HTR-8/SVneo (cell line): ENCODE measurements around the gene ELOA.
"Not testable (repeated sequence)": the region's sequence is repeated elsewhere in the genome, so short reads cannot be mapped to it uniquely, and the experiment has no call there.

Experiments
- DNase-seq: peaks from one replicate; pipeline ENCODE4 v3.0.0; 2011; ENCODE audit warnings: low spot score, mixed read lengths; ENCODE audit not compliant: insufficient read length
- FAIRE-seq: peaks from 2 replicates; lab custom pipeline; 2011; peaks lifted over from hg19 to GRCh38; lab: Jason Lieb, UNC

ELOA gene

DNA sequence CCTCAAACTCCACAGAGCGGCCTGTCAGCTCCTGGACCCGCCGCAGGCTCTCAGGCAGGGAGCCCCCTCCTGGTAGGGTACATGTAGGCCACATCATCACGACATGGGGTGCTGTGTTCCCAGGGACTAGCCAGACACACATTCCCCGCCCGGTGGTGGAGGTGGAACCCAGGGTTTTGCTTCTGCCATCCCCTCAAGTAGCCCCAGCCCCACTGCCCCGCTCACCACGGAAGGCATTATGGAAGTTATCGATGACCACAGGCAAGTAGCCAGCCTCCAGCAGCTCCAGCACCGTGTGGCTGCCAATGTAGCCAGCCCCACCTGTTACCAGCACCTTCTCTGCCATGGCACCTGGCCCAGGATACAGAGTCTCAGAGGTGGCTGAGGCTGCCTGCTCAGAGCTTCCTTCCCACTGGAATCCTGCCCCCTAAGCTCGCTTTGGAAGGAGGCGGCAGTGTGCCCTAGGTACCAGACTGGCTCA, 55.4 kb downstream of the ELOA start:
- FAIRE-seq (no peak), DNase-seq (no peak)

DNA sequence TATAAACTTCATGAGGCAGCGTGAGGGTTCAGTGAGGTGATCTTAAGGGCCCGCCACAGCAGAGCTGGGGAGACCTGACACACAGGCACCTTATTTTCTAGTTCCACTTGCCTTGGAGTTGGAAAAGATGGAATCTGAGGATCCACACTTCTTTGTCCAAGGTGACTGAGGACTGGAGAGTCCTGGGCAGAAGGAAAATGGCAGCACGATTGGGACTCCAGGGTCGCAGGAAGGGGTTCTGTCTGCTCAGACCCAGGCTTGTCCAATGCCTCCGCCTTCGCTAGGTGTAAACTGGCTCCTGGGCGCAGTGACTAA, 55.9 kb downstream of the ELOA start:
- FAIRE-seq (no peak), DNase-seq (no peak)

DNA sequence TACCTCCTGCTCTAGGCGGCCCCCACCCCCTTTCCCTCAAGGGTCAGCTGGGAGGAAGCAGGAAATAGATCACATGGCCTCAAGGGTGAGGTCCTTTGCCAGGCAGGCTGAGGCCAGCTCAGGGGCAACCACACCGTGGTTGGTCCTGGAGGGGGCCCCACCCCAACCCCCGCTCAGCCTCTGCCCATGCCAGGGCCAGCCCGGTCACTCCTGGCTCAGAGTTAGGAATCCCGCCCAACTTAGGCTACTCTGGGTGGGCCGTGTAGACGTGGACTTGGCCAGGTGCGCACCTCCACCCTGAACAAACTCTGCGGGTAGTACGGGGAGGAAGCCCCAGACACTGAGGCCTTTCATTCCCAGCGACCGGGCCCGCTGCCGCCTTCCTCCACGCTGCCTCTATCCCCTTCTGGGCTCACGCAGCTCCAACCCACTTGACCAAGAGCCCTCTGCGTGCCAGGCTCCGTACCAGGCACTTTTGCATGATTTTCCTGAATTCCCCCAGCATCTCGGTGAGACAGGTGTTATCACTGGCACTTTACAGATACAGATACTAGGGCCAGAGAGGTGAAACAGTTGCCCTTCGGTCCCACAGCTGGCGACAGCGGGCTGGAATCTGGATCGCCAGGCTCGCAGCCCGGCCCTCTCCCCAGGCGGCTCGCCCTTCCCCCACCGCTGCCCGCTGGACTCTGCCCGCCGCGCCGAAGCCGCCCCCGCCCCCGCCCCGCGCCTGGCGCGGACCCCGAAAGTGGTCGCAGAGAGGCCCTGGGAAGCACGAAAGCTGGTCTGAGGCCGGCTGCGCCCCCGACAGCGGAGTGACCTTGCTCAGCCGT, 56.5 kb downstream of the ELOA start:
- DNase-seq (peak; percentile 90), FAIRE-seq (peak; percentile 83)

DNA sequence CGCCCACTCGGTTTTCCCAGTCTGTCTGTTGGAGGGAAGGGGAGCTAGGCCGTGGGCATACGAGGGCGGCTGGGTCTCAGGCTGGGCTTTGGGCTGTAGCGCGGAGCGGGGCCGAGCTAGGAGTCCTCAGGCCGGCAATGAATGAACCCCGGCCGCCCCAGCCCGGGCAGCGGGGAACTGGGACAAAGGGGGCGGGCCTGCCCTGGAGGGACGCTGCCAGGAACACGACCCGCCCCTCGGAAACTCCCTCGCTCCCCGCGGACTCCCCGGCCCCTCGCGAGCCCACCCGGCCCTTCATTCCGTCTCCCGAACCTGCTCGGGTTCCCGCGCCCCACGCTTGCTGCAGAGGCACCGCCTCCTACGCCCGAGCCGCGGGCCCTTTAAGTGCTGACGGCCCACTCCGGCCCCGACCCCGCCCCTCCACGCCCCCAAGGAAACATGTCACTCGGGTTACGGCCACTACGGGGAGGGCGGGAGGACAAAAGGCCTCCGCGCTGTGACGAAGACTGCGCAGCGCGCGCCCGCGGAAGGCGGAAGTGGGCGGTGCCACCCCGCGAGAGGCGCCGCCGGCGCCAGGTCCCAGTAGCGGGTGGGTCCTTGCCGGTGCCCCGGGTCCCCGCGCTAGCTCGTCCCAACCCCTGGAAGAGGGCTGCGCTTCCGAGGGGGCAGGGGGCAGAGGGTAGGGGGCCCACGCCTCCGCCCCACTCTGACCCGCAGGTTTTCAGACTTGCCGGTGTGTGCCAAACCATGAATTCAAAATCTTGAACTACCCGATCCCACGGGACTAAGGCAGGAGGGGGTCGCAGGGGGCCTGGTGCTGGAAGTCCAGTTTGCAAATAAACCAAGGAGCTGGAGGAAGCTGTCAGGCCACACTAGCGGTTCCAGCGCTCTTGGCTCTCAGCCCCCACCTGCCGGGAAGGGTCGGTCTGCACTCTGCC, 57.4 kb downstream of the ELOA start, which contains the start of gene GALE:
Gene GALE, minus strand, starts transcription at position 355 of the 938 bp plus-strand sequence. CDS start 1,747 bp downstream, outside the sequence.
- FAIRE-seq (peak; percentile 87), DNase-seq (peak; percentile 89)

DNA sequence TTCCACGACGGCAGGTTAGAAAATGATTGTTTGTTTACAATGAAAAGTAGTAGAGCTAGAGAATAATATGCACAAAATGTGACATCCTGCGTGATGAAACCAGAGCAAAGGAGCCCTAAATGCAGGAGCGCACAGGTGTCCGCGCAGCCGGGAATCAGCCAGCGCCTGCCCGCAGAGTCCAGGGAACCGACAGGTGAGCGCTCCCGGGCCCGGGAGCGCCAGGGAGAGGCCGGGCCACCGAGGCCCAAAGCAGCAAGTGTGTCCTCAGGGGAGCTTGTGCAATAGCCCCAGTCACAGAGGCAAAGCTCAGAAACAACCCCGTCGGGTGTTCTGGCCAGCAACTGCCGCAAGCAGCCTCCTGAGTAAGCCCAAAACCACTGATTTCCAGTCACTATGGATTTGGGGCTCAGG, 58.1 kb downstream of the ELOA start:
- DNase-seq: no peak
- no peak for FAIRE-seq

DNA sequence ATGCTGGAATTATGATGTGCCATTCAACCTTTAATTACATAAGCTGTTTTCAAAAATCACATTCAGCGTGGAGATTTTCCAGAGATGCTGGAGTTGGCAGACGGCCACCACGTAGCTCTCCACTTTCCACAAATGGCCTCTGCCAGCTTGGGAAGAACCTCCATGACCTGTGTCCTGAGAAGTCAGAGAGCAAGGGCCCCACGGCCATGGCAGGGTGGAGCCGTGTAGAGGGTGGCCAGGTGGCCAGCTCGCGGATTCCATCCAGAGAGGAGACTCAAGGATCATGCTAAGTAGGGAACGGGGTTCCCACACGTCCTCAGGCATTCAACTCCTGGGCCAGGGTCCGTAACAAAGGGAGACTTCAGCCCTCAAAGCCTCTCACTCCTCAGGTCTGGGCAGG, 58.6 kb downstream of the ELOA start:
- no peak for FAIRE-seq
- DNase-seq: no peak

DNA sequence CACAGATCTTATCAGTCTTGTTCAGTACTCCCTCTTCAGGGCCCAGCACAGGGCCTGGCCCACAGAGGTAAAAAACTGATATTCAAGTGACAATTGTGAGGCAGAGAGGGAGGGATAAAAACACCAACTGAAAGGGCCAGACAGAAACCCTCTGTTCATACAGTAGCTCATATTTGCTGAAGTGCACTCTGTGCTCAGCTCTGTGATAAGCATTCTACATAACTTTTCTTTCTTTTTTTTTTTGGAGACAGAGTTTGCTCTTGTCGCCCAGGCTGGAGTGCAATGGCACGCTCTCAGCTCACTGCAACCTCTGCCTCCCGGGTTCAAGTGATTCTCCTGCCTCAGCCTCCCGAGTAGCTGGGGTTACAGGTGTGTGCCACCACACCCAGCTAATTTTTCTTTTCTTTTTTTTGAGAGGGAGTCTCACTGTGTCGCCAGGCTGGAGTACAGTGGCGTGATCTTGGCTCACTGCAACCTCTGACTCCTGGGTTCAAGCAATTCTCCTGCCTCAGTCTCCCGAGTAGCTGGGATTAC, 59.6 kb downstream of the ELOA start:
- not testable (repeated sequence) for FAIRE-seq, DNase-seq

DNA sequence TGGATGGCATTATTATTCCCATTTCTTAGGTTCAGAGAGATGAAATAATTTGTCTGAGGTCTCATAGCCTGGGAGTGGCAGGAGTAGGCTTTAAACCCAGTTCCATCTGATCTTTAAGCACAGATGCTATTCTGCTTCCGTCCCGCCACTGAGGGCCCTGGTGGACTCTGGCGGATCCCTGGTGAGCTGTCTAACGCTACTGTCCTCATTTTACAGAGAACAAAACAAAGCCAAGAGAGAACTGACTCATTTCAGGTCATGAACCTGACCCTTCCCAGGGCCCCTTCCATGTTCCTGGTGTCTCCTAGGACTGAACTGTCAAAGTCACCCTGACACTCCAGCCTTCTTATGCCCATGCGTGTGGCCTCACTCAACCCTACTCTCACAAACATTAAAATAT, 60.4 kb downstream of the ELOA start:
- DNase-seq (no peak), FAIRE-seq (no peak)

DNA sequence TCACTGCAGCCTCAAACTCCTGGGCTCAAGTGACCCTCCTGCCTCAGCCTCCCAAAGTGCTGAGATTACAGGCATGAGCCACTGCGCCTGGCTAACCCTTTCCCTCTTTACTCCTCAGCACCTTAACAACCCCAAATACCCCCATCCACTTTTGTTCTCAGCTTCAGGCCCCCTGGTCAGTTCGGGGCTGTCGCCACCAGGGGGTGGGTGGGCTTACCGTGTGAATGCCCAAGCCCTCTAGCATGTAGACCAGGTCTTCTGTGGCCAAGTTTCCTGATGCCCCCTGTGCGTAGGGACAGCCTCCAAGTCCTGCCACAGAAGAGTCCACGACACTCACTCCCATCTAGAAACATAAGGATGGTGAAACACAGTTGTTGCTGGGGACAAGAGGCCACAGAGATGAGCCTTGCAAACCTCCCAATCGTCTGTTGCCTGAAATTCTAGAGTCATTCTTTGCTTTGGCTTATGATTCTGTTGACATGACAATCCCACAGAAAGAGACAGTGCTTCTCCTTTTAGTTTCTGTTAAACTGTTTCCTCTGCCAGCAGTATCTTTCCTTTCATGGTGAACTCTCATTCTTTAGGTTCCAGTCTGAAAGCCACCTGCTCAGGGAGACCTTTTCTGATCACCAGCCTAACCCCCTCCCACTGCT, 61.0 kb downstream of the ELOA start:
- DNase-seq (no peak), FAIRE-seq (no peak)

DNA sequence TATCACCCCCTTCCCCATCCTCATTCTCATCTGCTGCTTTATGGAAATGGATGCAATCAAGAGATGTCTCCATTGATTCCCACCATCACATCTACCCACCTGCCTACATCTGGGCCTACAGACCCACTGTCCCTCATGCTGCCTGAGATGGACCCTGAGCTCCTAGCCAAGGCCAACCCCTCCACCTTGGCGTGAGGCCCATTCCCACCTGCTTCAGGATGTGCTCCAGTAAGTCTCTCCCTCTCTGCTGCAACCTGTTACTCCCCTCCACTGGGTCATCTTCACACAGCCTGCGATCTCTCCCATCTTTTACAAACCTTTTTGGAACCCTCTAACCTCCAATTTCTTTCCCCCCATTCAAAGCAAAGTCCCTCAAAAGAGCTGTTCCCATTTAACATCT, 61.8 kb downstream of the ELOA start:
- no peak for FAIRE-seq

DNA sequence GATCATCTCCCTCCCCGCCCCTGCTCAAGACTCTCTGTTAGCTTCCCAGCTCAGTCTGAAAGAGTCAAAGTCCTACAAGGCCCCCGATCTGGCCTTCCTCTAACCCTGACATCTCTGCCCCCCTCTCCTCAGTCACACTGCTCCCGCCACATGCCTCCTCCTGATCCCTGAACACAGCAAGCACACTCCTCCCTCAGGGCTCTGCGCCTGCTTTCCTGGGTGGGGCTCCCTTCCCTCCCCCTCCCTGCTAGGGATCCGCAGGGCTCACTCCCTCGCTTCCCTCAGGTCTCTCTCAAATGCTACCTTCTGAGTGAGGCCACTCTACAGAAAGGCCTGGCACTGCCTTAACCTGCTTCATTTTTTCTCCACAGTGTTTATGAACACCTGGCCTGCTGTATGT, 63.0 kb downstream of the ELOA start:
- no peak for FAIRE-seq

More for the DNA sequence above, 61.8 kb downstream of the ELOA start:
- DNase-seq: no peak

DNA sequence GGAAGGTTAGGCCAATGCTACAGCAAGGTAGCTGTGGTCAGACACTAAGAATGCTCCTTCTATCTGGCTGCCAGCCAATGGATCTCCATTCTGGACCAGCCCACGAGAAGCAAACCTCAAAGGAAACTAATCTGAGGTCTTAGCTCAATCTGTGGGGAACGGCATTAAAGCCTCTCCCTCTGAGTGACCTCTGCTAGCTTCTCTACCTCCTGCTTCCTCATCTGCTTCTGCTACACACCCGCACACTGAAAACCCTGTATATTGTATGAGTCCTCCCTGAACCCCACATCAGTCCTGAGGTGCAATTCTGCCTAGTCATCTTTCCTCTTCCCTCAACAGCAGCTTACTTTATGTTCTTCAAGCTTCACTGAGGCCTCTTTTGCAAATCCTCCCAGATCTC, 64.2 kb downstream of the ELOA start:
- DNase-seq (no peak), FAIRE-seq (no peak)

More for the DNA sequence above, 63.0 kb downstream of the ELOA start:
- DNase-seq: no peak

DNA sequence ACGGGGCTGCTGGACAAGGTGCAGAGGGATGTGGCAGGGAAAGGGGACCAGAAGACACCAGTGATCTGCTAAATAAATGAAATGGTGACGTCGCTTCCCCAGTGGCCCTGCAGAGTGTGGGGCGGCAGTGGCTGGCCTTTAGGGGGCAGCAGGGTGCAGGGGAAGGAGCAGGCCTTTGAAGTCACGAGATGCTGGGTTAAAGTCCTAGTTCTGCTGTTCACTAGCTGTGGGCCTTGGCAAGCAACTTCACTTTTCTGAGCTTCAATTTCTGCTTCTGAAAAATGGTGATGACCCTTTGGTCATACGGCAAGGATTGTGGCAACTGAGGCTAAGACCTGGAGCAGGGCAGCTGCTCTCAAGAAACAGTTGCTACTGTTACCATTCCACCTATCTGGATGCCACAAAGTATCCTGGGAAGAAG, 66.5 kb downstream of the ELOA start:
- peak; percentile 64 for DNase-seq
- no peak for FAIRE-seq

DNA sequence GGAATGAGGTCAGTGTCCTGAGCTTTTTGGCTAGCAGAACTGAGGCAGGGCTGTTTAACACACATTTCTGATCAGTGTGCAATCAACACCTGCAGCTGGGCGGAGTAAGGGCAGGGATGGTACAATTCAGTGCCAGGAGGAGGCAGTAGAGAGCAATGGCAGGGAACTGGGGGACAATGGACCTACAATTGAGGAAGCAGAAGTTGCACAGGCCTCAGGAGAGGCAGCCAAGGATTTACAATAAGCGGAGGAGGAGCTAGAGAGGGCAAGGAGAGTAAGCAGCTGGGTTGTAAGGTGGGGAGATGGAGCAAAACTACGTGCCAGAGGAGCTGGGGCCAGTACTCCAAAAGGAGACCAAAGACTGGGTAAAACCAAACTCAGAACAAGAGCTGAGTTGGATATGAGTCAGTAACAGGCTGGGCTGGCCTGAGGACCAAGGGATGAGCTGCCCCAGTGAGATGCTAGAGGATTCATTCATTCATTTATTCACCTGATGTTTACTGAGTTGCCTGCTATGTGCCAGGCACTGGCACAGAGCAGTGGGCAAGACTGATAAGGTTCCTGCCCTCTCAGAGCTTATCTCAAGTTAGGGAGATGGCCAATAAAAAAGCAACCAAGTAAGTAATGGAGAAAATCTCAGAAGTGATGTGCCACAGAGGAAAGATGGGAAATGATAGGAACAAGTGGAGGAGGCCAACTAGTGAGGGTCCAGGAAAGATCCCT, 67.7 kb downstream of the ELOA start:
- no peak for DNase-seq
- peak; percentile 4 for FAIRE-seq
